CD14-positive monocyte (primary cell): ENCODE data around the gene GPATCH4. TPM values are rescaled to one million over a fixed set of nuclear protein-coding genes. Genes with fewer than 3 reads are reported as not detected.

Experiments used
- DNase-seq, 3 donors: peaks; one replicate each; pipeline ENCODE4 v3.0.0-alpha.2; 2011 to 2022
- H2AFZ ChIP-seq: 2 replicates; pipeline ENCODE4 v1.6.0; 2012; ENCODE audit warnings: mild to moderate bottlenecking, low read depth, low read length, inconsistent platforms; ENCODE audit not compliant: insufficient read depth, poor library complexity, severe bottlenecking
- H3K27ac ChIP-seq, 2 donors: 1 replicate in 1 of 2; 2 replicates in 1 of 2; pipeline ENCODE4 v1.5.1; 2012 to 2013; ENCODE audit warnings: low read length in 2 of 2, control low read depth in 1 of 2, inconsistent platforms in 1 of 2, low read depth in 1 of 2, mild to moderate bottlenecking in 1 of 2
- H3K27me3 ChIP-seq, 2 donors: one replicate each; pipeline versions ENCODE4 v1.6.0 to v1.6.1; 2011 to 2013; ENCODE audit warnings: low read length in 2 of 2; ENCODE audit not compliant: control insufficient read depth in 2 of 2, insufficient read depth in 2 of 2
- H3K36me3 ChIP-seq, 2 donors: replicated peaks in 1 of 2; 1 replicate in 1 of 2; 2 replicates in 1 of 2; pipeline versions ENCODE4 v1.5.1 to v1.6.1; 2012 to 2013; ENCODE audit warnings: low read length in 2 of 2, control low read depth in 1 of 2, inconsistent platforms in 1 of 2, mild to moderate bottlenecking in 1 of 2; ENCODE audit not compliant: insufficient read depth in 2 of 2, control insufficient read depth in 1 of 2
- H3K4me1 ChIP-seq, 2 donors: 1 replicate in 1 of 2; 2 replicates in 1 of 2; pipeline versions ENCODE4 v1.5.1 to v1.6.1; 2012 to 2013; ENCODE audit warnings: low read length in 2 of 2, control low read depth in 1 of 2, inconsistent platforms in 1 of 2, mild to moderate bottlenecking in 1 of 2, moderate library complexity in 1 of 2; ENCODE audit not compliant: insufficient read depth in 2 of 2, control insufficient read depth in 1 of 2
- H3K4me2 ChIP-seq: replicated peaks from 2 replicates; pipeline ENCODE3; 2012; ENCODE audit warnings: low read length, moderate library complexity, mild to moderate bottlenecking; ENCODE audit not compliant: poor library complexity, severe bottlenecking; ENCODE audit errors: extremely low read depth
- H3K4me3 ChIP-seq, 3 experiments: fragments of 200-600 bp in 1 of 3; sonication (generic) in 1 of 3; replicated peaks in 1 of 3; 1 replicate in 2 of 3; 2 replicates in 1 of 3; pipeline ENCODE4 v1.5.1; 2011 to 2013; ENCODE audit warnings: low read length in 3 of 3, mild to moderate bottlenecking in 3 of 3, control low read depth in 2 of 3, low read depth in 2 of 3, inconsistent platforms in 1 of 3, moderate library complexity in 1 of 3
- H3K79me2 ChIP-seq: 2 replicates; pipeline ENCODE4 v1.6.0; 2012; ENCODE audit warnings: mild to moderate bottlenecking, control low read depth, inconsistent platforms, low read length, moderate library complexity; ENCODE audit not compliant: insufficient read depth
- H3K9ac ChIP-seq: 2 replicates; pipeline ENCODE4 v1.6.0; 2017; ENCODE audit warnings: low read length, mild to moderate bottlenecking; ENCODE audit not compliant: insufficient read depth, poor library complexity, severe bottlenecking
- H3K9me3 ChIP-seq, 2 donors: replicated peaks in 1 of 2; 1 replicate in 1 of 2; 2 replicates in 1 of 2; pipeline versions ENCODE4 v1.5.1 to v1.6.1; 2012 to 2013; ENCODE audit warnings: low read length in 2 of 2, control low read depth in 1 of 2; ENCODE audit not compliant: control insufficient read depth in 1 of 2, insufficient read depth in 1 of 2
- H4K20me1 ChIP-seq: 2 replicates; pipeline ENCODE4 v1.6.0; 2012; ENCODE audit warnings: mild to moderate bottlenecking, low read length, control low read depth, moderate library complexity; ENCODE audit not compliant: insufficient read depth
- H3K27ac Mint-ChIP-seq, 7 donors: one replicate each; pipeline ENCODE4 v1.8.0; 2020; ENCODE audit warnings: mild to moderate bottlenecking in 7 of 7, mixed read lengths in 7 of 7, moderate library complexity in 6 of 7, inconsistent platforms in 2 of 7
- H3K27me3 Mint-ChIP-seq, 3 donors: one replicate each; pipeline ENCODE4 v1.8.0; 2021 to 2022; ENCODE audit warnings: low read depth in 3 of 3, mild to moderate bottlenecking in 3 of 3, mixed read lengths in 3 of 3, moderate library complexity in 3 of 3, inconsistent platforms in 1 of 3
- H3K36me3 Mint-ChIP-seq, 2 donors: one replicate each; pipeline ENCODE4 v1.8.0; 2020; ENCODE audit warnings: mixed read lengths in 2 of 2, inconsistent platforms in 1 of 2, mild to moderate bottlenecking in 1 of 2
- H3K4me1 Mint-ChIP-seq: one replicate; pipeline ENCODE4 v1.8.0; 2020; ENCODE audit warnings: mild to moderate bottlenecking, mixed read lengths
- H3K4me3 Mint-ChIP-seq, 2 donors: one replicate each; pipeline ENCODE4 v1.8.0; 2020; ENCODE audit warnings: mild to moderate bottlenecking in 2 of 2, mixed read lengths in 2 of 2, moderate library complexity in 1 of 2
- H3K9me3 Mint-ChIP-seq, 7 donors: one replicate each; pipeline ENCODE4 v1.8.0; 2020 to 2022; ENCODE audit warnings: mixed read lengths in 7 of 7, mild to moderate bottlenecking in 6 of 7, moderate library complexity in 6 of 7, inconsistent platforms in 2 of 7
- CTCF ChIP-seq: fragments of 200-600 bp; IDR thresholded peaks from one replicate; pipeline ENCODE4 v1.8.0; 2022; ENCODE audit warnings: antibody characterized with exemption, mild to moderate bottlenecking
- whole genome bisulfite sequencing: methylation state at CpG from one replicate; pipeline ENCODE4 v1.1.5; 2013; ENCODE audit warnings: missing lambda C conversion rate; ENCODE audit not compliant: insufficient coverage; 5-methylcytosine and 5-hydroxymethylcytosine counted together
- intact Hi-C, 2 donors: fragments of 100-400 bp; cut with micrococcal nuclease; formaldehyde crosslinking; loops; one replicate each; pipeline versions ENCODE4 v1.15.0 to v1.15.1; 2023
- polyA plus RNA-seq, 3 donors: library from polyadenylated mRNA; depleted of rRNA in 1 of 3; unstranded in 2 of 3; stranded (reverse) in 1 of 3; fragments of 300-500 nt in 2 of 3; fragments of >200 nt in 1 of 3; fragmentation: Illumina TruSeq in 2 of 3; gene quantifications; 1 replicate in 2 of 3; 2 replicates in 1 of 3; pipeline ENCODE4 v1.2.3, GENCODE V29; 2012 to 2021

The GPATCH4 gene
- polyA plus RNA-seq, 3 donors, result 2.6 to 5.3 (median 4.9) TPM

- no peaks in the 10 kb centered on the region for H4K20me1 ChIP-seq
- no peak overlapping the region for H3K4me3 Mint-ChIP-seq
- no peak overlapping the region for H3K27ac ChIP-seq
- H3K4me1 ChIP-seq, result peaks cover 16 to 20% of the 10 kb centered on the region in 2 donors
- WGBS, result 93% methylated on average over 8 of the region's 11 CpGs
- H3K36me3 Mint-ChIP-seq, result no peaks in the 10 kb centered on the region
- peak overlapping the region in 1 of 7 donors; percentile 16 for H3K27ac Mint-ChIP-seq
- peaks cover 0 to 3% (median 2%) of the 10 kb centered on the region in 3 donors for H3K27me3 Mint-ChIP-seq
- H3K27me3 ChIP-seq, result no peaks in the 10 kb centered on the region
- H3K4me2 ChIP-seq, result no peak overlapping the region
- H3K4me3 ChIP-seq, result no peak overlapping the region
- TF ChIP-seq CTCF, result no peak
- H3K9me3 ChIP-seq, result no peaks in the 10 kb centered on the region
- H3K9me3 Mint-ChIP-seq, result no peaks in the 10 kb centered on the region
- intact Hi-C loops, result loop anchor here in 1 of 2 donors (2.0 to 5.0 kb wide), 2 partner anchors 24 to 43 kb away; no protein-coding TSS in a partner anchor
- H3K9ac ChIP-seq, result no peak overlapping the region
- H3K4me1 Mint-ChIP-seq, result peaks cover 28% of the 10 kb centered on the region
- no peaks in the 10 kb centered on the region for H3K79me2 ChIP-seq
- no peaks in the 10 kb centered on the region for H3K36me3 ChIP-seq
- no peak for DNase-seq
- no peak overlapping the region for H2AFZ ChIP-seq
Measured at GRCh38 chr1:156584813-156585212, 16.5 kb downstream of the GPATCH4 start.

- Histone ChIP-seq H3K79me2 (no peaks in the 10 kb centered on the region), H3K27ac (no peak overlapping the region), H3K9me3 (no peaks in the 10 kb centered on the region), H3K27me3 (no peaks in the 10 kb centered on the region), H4K20me1 (no peaks in the 10 kb centered on the region), H3K4me1 (peaks cover 16 to 20% of the 10 kb centered on the region in 2 donors), H2AFZ (peak overlapping the region; percentile 35), H3K36me3 (no peaks in the 10 kb centered on the region), H3K4me3 (no peak overlapping the region), H3K4me2 (no peak overlapping the region), H3K9ac (no peak overlapping the region)
- H3K27ac Mint-ChIP-seq, result no peak overlapping the region
- TF ChIP-seq CTCF, result peak; percentile 96
- no peaks in the 10 kb centered on the region for H3K36me3 Mint-ChIP-seq
- no peaks in the 10 kb centered on the region for H3K9me3 Mint-ChIP-seq
- intact Hi-C loops, result loop anchor here in 1 of 2 donors (2.0 to 5.0 kb wide), 2 partner anchors 25 to 42 kb away; no protein-coding TSS in a partner anchor
- peaks cover 0 to 3% (median 2%) of the 10 kb centered on the region in 3 donors for H3K27me3 Mint-ChIP-seq
- H3K4me1 Mint-ChIP-seq, result peaks cover 28% of the 10 kb centered on the region
- DNase-seq, result peak; percentile 67 to 79 (median 78)
- H3K4me3 Mint-ChIP-seq, result no peak overlapping the region
- WGBS, result 70% methylated on average over 10 of the region's 20 CpGs
Measured at GRCh38 chr1:156583821-156584622, 17.3 kb downstream of the GPATCH4 start.
